Tibial nerve (tissue), 4 donors: ENCODE measurements around the gene ERP44.

Experiments
- CTCF ChIP-seq, 5 experiments: fragments of 200-600 bp in 3 of 5; fragments of 450-650 bp in 2 of 5; sonication (generic) in 3 of 5; IDR thresholded peaks; one replicate each; pipeline ENCODE4 v1.5.1; 2016 to 2019; ENCODE audit warnings: antibody characterized with exemption in 5 of 5, mild to moderate bottlenecking in 3 of 5, moderate library complexity in 2 of 5
- EP300 ChIP-seq, 2 donors: sonication (generic); formaldehyde crosslinking; IDR thresholded peaks; one replicate each; pipeline ENCODE4 v1.6.1; 2017; ENCODE audit warnings: antibody characterized with exemption in 2 of 2, mild to moderate bottlenecking in 1 of 2
- POLR2A ChIP-seq, 2 donors: fragments of 450-650 bp; IDR thresholded peaks; one replicate each; pipeline ENCODE4 v1.6.1; 2017; ENCODE audit warnings: antibody characterized with exemption in 2 of 2, mild to moderate bottlenecking in 2 of 2, moderate library complexity in 2 of 2

GRCh38 chr9:100088202-100088601, 10.6 kb downstream of the ERP44 start:
- no peak for TF ChIP-seq POLR2A (IDR thresholded peaks at IDR 0.05)
- TF ChIP-seq CTCF (IDR thresholded peaks at IDR 0.05): no peak
- TF ChIP-seq EP300 (IDR thresholded peaks at IDR 0.05): no peak
